ENCODE results near the gene RNF214. TPM values are rescaled to one million over a fixed set of nuclear protein-coding genes. Genes with fewer than 3 reads are reported as not detected.

Gene RNF214
- total and polyA plus RNA-seq, 10 of the 15 experiments (the other 5 are each of a cell fraction or from before 2014, with no cell fraction given), result 4.8 to 16.8 (median 10.5) TPM

DNA sequence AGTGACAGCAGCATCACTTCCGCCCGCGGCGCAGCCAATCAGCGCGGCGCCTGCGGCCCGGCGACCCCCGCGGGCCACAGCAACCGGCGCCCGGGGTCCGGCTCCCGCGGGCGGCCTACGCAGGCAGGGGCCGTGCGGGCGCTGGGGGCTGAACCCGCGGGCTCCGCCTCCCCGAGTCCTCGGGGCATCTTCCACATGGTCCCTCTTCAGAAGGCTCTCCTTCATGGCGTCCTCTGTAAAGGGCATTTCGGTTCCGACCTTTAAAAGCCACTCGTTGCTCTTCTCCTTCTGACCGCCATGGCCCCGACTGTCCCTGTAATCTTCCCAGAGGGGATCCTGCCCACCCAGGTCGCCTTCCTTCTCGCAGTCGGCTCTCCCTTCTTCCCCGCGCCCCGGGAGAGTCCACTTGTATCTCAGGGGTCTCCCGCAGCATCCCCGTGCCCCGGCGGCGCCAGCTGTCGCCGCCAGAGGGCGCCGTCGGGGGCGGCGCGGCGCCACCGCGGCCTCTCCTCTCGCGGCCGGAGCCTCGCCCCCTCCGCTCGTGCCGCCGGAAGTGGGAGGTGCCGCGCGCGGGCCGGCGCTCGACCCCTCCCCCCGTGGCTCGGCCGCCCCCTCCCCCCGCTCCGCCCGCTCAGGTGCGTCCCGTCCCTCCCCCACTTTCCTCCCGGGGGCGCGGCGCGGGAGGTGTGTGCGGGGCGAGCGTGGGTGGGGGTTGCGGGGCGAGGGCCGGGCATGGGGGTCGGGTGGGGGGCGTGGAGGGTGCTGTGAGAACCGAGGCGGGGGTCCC is at the start of gene RNF214 (continued):
- TF ChIP-seq, protein P1, sequence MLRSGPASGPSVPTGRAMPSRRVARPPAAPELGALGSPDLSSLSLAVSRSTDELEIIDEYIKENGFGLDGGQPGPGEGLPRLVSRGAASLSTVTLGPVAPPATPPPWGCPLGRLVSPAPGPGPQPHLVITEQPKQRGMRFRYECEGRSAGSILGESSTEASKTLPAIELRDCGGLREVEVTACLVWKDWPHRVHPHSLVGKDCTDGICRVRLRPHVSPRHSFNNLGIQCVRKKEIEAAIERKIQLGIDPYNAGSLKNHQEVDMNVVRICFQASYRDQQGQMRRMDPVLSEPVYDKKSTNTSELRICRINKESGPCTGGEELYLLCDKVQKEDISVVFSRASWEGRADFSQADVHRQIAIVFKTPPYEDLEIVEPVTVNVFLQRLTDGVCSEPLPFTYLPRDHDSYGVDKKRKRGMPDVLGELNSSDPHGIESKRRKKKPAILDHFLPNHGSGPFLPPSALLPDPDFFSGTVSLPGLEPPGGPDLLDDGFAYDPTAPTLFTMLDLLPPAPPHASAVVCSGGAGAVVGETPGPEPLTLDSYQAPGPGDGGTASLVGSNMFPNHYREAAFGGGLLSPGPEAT (IDR thresholded peaks at IDR 0.05; ENCODE audit: low read depth), result 0 out of 2 replicates have a peak, but pooled peaks have one; percentile 23
- TF ChIP-seq, protein P2, sequence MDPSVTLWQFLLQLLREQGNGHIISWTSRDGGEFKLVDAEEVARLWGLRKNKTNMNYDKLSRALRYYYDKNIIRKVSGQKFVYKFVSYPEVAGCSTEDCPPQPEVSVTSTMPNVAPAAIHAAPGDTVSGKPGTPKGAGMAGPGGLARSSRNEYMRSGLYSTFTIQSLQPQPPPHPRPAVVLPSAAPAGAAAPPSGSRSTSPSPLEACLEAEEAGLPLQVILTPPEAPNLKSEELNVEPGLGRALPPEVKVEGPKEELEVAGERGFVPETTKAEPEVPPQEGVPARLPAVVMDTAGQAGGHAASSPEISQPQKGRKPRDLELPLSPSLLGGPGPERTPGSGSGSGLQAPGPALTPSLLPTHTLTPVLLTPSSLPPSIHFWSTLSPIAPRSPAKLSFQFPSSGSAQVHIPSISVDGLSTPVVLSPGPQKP (IDR thresholded peaks at IDR 0.05; ENCODE audit: low read depth, low read length), result 0 out of 2 replicates have a peak, but pooled peaks have one; percentile 32
- TF ChIP-seq NBN (IDR thresholded peaks at IDR 0.05), result peak; percentile 79; the same call in 1 of the 2 replicates
- TF ChIP-seq IRF4 (IDR thresholded peaks at IDR 0.05; ENCODE audit: low read depth, low read length), result no peak
- no peak for TF ChIP-seq KDM1A (IDR thresholded peaks at IDR 0.05; ENCODE audit: borderline replicate concordance)
- TF ChIP-seq, protein P3, sequence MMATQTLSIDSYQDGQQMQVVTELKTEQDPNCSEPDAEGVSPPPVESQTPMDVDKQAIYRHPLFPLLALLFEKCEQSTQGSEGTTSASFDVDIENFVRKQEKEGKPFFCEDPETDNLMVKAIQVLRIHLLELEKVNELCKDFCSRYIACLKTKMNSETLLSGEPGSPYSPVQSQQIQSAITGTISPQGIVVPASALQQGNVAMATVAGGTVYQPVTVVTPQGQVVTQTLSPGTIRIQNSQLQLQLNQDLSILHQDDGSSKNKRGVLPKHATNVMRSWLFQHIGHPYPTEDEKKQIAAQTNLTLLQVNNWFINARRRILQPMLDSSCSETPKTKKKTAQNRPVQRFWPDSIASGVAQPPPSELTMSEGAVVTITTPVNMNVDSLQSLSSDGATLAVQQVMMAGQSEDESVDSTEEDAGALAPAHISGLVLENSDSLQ (IDR thresholded peaks at IDR 0.05), result no peak
- TF ChIP-seq EED (IDR thresholded peaks at IDR 0.05; ENCODE audit: low read depth), result no peak
- TF ChIP-seq ZNF217 (IDR thresholded peaks at IDR 0.05), result no peak
- TF ChIP-seq ATF2 (IDR thresholded peaks at IDR 0.05; ENCODE audit: low read length), result no peak
- peak; percentile 86 to 96 for TF ChIP-seq BHLHE40 (IDR thresholded peaks at IDR 0.05; ENCODE audit: borderline replicate concordance in 1 of 2, low read depth in 2 of 2, low read length in 1 of 2)
- TF ChIP-seq KAT2A (conservative IDR thresholded peaks at IDR 0.05; ENCODE audit: control insufficient read depth, low read depth, low read length), result no peak
- peak; percentile 58; the same call in 1 of the 2 replicates for TF ChIP-seq GABPA (IDR thresholded peaks at IDR 0.05; ENCODE audit: low read depth)
- TF ChIP-seq SREBF1 (IDR thresholded peaks at IDR 0.05; ENCODE audit: low read length), result no peak
- no peak for TF ChIP-seq RUNX3 (IDR thresholded peaks at IDR 0.05; ENCODE audit: low read length)
- TF ChIP-seq CREB1 (IDR thresholded peaks at IDR 0.05; ENCODE audit: low read depth), result no peak; the same call in 1 of the 2 replicates
- no peak for TF ChIP-seq TAF1 (IDR thresholded peaks at IDR 0.05; ENCODE audit: borderline replicate concordance, low read depth, low read length)
- peak; percentile 31; the same call in 1 of the 2 replicates for TF ChIP-seq REST (IDR thresholded peaks at IDR 0.05; ENCODE audit: low read depth, low read length)
- TF ChIP-seq E2F4 (IDR thresholded peaks at IDR 0.05; ENCODE audit: low read depth, low read length), result no peak
- no peak for TF ChIP-seq ESRRA (IDR thresholded peaks at IDR 0.05; ENCODE audit: low read length)
- TF ChIP-seq RAD21 (IDR thresholded peaks at IDR 0.05; ENCODE audit: insufficient read depth, low read depth, low read length), result peak; percentile 31; the same call in 1 of the 2 replicates
